GM19240 (cell line): ENCODE measurements around the gene CACNA1C.

Experiments used
- DNase-seq: peaks from one replicate; pipeline ENCODE4 v3.0.0; 2011; ENCODE audit warnings: low spot score; ENCODE audit not compliant: insufficient read length

The CACNA1C gene

GRCh38 chr12:2169489-2169888, 116.7 kb downstream of the CACNA1C start:
- no peak for DNase-seq

- DNase-seq, result no peak
These were observed 117.2 kb downstream of the CACNA1C start for GRCh38 chr12:2169940-2170339.

- DNase-seq, result no peak
These were observed 117.6 kb downstream of the CACNA1C start for GRCh38 chr12:2170376-2170775.

GRCh38 chr12:2171672-2172426, 119.1 kb downstream of the CACNA1C start:
- no peak for DNase-seq

DNA sequence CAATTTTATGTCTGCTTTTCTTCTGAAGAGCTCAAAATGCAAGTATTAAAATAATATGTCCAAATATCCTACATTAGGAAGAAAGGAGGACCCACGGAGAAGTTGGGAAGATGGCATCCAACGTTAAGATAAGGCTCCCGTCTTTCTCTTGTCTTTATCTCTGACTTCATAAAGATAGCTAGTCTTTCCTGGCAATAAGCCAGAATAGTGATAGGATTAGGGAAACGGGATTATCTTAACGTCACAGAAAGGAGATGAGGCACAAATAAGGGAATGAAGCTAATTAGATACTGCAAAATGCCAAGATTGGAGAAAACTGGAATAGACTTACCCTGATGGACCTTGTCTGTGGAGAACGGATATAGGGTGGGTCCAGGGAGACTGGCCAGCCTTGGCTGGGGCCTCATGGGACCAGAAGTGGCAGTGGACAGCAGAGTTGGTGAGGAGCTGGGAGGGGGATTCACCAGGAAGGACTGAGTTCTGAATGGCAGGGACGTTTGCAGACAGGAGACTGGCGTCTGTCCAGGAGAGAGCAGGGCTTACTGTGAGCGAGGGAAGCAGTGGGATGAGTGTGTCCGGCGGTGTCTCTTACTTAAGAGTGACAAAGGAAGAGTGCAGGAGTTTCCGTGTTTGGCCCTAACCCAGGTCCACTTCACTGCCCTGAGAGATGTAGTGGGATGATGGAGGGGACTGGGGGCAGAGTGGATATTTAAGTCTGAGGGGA, 119.9 kb downstream of the CACNA1C start:
- DNase-seq, result no peak

- no peak for DNase-seq
These were observed 121.2 kb downstream of the CACNA1C start for GRCh38 chr12:2173971-2174370.

DNA sequence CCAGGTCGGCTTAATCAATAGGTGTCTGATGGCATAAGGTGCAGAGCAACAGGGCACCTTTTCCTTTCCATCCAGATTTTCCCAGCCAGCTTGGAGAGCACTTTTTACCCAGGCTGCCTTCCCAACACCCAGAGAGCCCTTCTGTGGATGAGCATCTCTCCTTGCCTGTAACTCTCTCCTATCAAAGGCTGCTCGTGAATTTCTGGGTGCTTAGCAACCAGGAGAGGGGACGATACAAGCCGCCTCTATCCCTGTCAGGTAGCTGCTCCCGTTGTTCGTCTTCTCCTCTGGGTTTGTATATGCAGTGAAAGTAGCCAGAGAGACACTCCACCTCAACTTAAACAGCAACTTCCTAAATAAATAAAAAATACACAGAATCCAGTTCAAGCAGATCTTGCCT, 124.2 kb downstream of the CACNA1C start:
- DNase-seq, result no peak

- DNase-seq, result no peak
These were observed 125.0 kb downstream of the CACNA1C start for GRCh38 chr12:2177751-2178150.

- no peak for DNase-seq
These were observed 126.3 kb downstream of the CACNA1C start for GRCh38 chr12:2179058-2179457.

DNA sequence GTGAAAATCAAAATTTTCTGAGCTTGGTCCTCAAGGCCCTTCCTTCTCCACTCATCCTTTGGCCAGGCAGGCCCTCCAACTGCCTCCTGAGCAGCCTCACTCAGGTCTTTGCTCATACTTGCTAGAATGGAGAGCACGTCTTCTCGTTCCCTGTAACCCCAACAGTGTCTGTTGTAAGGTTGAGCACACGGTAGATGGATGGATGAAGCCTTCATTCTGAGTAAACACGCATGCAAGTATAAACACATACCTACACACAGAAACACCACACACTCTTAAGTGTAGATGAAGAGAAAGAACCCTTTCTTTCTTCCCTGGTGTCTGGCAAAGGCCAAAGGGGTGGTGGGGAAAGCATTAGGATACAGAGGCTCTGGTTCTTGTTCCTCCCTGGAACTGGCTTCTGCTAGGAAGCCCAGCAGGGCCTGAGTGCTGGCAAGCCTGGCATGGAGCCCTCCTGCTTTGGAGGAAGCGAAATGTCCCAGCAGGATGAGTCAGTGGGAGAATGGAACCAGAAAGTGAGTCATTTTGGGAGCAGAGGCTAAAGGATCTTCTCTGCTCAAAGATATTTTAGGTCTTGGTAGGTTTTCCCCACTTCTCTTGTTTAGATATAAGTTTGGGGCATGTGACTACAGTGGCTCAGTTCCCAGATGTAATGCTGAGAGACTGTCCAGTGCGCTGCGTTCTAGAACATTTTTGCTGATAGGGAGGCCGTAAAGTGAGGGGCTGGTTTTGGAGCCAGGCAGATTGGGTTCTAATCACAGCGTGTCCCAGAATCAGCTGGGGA, 127.4 kb downstream of the CACNA1C start:
- DNase-seq, result no peak

- DNase-seq, result no peak
These were observed 127.9 kb downstream of the CACNA1C start for GRCh38 chr12:2180737-2181082.

GRCh38 chr12:2183556-2184541, 131.1 kb downstream of the CACNA1C start:
- no peak for DNase-seq

DNA sequence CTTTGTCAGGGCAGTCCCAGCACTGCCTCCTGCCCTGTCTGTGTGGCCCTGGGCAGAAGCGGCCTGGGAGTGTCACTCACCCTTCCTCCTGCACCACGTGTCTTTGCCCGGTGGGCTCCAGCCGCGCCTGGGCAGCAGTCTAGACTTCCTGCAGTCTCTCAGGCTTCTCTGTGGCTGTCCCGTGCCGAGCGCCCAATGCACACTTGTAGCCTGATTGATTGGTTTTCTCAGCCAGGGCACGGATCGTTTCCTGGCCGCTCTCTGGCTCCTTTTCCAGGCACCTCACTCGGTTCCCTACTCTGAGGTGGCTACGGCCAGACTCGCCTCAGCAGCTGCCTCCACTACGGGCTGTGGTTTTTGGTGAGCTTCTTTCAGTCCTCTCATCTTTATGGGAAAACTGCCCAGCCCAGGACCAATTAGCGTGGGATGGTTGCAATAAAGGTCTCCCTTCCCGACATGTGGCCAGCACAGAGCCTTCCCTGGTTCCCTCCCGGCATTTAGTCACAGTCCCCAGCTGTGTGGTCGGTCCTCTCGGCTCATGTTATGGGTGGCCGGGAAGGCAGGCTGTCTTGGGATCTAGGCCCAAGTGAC, 133.1 kb downstream of the CACNA1C start:
- DNase-seq, result no peak

- no peak for DNase-seq
These were observed 134.6 kb downstream of the CACNA1C start for GRCh38 chr12:2187195-2187945.

DNA sequence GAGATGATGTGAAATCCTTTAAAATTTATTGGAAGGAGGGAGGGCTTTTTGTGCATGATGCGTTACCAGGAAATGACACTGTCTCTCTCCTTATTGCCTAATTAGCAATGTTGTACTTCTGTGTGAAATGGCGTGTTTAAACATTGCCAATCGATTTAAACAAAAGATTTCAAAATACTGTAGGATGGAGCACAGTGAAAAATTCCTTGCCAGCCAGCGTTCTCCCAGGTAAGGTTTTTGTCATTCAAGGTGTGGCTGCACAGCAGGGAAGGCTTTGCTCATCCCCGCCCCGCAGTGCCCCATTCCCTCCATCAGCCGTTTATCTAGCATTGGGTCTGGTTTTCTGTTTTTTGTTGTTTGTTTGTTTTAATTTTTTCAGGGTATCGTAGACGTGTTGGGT, 137.3 kb downstream of the CACNA1C start:
- no peak for DNase-seq

- no peak for DNase-seq
These were observed 138.2 kb downstream of the CACNA1C start for GRCh38 chr12:2190896-2191533.

DNA sequence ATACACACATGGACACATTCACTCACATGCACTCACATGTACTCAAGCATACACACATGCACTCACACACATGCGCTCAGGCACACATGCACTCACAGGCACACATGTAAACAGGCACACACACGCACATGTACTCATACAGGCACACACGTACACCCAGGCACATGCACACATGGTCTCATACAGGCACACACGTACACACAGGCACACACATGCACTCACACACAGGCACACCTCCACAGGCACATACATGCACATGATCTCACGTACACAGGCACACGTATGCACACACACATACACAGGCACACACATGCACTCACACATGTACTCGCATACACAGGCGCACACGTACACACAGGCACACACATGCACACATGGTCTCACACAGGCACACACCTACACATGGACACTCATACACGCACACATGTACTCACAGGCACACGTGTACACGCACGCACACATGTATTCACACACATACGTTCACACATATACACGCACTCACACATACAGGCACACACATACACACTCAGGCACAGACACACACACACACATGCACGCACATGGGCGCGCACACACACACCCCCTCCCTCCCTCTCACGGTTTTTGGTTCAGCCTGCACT, 138.9 kb downstream of the CACNA1C start:
- no peak for DNase-seq

GRCh38 chr12:2192231-2192630, 139.4 kb downstream of the CACNA1C start:
- DNase-seq, result no peak

DNA sequence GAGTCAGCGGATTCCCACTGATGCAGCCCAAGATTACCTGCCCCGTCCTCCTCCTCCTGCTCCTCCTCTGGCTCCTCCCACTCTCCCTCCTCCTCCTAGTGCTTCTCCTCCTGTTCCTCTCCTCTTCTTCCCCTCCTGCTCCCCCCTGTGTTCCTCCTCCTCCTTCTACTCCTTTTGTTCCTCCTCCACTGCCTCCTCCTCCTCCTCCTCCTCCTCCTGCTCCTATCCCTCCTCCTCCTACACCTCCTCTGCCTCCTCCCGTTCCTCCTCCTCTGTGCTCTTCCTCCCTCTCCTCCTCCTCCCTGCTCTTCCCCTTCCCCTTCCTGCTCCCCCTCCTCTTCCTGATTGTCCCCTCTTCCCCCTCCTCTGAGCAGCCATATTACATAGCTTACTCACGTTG, 141.3 kb downstream of the CACNA1C start:
- no peak for DNase-seq
